SK-N-DZ (cell line): ENCODE data around the gene DNMT3A.
A peak's percentile ranks its signal among the peaks of the same experiment; 100 is the strongest.

ENCODE experiments used
- DNase-seq: peaks from one replicate; pipeline ENCODE4 v3.0.0-alpha.2; 2015; ENCODE audit warnings: low spot score

The DNMT3A gene

DNA sequence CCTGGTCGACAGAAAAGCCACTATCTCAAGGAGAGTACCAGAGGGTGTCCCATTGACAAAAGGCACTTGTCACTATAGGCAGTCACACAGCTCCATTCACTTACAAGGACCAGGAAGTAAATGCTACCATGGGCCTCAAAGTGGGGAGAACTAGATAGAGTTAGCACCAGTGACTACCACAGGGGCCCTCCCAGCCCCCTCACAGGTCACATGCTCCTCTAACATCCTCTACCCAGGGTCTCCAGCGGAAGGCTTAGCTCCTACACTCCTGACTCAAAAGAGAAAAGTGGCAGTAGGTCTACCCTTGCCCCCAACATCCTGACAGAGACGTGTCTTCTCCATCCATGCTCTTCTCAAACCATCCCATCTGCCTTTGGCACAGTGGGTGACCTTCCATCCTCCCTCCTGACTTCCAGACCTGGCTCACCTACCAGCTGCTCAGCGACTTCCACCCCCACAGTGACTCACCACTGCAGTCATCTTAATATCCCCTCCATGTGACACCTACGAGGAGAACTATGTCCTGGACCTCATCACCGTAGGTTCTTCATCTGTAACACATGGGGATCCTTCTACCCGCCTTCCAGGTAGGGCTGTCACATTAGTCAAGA lies 5.6 kb upstream of the DNMT3A start:
- DNase-seq: no peak

DNA sequence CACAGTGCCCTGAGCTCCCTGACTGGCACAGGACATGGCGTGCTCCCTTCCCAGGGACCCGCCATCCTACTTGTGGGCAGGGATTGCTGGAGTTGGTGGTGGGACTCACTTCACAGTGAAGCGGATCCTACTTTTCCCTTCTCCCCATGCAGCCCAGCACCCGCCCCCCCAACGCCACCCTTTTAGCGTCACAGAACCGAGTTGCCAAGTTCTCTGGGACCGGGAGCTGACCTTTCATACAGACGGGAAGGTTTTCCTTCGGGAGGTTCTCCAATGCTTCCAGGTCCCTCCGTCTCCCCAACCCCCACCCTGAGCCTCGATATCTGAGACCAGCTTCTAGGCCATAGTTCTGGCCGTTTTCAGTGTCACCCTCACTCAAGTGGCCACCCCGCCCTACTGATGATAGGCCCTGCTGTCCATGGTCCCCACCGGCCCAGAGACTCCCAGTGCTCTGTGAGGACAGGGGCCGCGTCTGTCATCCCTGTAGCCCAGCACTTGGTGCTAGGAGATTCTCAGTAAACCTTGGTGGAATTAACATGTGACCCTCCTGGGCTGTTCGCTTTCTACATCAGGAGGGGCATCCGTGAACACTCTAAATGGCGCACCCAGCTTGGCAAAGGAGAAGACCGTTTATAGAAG lies 1.6 kb upstream of the DNMT3A start:
- no peak for DNase-seq

DNA sequence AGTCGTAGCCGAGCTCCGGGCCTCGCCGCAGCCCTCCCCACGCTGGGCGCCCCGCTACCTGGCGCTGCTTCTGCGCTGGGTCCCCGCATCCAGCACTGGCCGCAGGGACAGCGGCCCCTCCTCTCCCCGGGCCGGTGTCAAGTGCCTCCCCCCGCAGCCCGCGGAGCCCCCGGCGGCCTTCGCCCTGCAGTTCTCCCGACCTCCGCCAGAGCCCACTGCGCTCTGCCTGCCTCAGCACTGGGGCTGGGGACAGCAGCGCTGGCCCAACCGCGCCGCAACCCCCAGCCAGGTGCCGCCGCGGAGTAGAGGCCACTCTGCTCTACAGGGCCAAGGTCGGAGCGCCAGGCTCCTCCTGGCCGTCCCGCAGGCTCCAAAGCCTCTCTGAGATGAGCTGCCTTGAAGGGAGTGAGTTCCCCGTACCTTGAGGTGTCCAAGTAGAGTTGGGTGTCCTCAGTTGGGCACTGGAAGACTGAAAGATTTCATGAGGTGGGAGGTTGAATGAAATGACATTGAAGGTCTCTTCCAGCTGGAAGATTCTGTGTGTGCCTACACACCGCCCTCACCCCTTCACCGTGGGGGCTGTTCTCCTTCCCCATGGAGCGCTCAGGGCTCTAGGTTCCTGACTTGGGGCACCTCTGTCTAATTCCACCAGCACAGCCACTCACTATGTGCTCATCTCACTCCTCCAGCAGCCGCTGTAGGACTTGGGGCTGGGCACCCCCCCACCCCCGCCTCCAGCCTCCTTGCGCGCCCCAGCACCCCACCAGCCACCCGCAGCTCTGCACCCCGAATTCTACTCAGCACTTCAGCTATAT lies 854 bp upstream of the DNMT3A start:
- DNase-seq: peak; percentile 81

DNA sequence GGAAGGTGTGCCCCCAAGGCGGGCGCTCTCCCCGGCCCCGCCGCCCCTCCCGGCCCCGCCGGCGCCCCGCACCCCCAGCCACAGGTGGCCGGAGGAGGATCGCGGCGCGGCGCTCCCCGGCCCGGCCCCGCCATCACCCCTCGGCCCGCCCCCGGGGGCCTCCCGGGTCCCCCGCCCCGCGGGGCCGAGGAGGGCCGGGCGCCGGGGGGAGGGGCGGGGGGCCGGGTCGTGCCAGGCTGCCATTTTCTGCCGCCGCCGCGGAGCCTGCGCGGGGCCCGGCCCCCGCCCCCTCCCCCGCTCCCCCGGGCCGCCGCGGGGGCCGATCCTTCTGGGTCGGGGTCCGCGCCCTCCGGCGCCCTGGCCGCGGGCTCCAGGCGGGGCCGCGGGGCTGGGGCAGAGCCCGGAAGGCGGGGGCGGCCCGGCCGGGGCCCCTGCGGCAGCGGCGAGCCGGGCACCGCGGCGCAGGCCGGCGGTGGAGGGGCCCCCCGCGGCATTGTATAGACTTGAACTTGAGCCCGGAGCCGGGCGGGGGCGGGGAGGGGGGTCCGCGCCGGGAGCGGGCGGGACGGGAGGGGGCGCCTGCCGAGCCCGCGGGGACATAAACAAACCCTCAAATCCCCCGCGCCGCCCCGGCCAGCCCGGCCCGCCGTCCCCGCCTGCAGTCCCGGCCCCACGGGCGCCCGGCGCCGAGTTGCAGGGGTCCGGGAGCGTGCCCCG lies 556 bp downstream of the DNMT3A start:
- no peak for DNase-seq

DNA sequence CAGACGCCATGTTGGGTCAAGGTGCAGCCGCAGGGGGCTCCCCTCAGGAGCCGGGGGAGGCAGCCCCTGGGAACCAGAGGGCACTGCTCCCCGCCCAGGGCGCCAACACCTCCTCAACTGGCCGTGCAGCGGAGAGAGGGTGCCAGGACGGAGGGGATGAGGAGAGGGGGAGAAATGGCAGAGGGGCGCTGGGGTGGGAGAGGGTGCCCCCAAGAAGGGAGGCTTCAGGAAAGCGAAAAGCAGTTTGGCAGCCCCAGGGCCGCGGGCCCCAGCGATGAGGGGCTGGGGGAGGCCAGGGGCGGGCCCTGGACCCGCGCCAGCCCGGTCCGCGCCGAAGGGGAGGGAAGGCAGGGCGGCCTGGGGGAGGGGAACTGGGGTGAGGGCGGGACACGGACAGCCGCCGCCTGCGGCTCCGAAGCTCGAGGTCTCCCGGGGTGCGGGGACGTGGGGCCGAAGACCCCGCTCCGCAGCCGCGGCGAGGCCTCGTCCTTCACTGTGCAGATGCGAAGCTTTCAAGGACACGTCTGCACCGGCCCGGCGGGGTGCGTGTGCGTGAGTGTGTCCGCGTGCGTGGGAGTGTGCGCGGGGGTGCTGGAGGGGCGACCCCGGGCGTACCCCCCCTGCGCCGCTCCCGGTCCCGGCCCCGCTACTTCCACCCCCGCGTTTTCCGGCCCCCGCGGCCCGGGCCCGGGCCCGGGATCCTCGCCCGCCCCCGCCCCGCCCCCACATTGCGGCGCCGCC lies 1.4 kb downstream of the DNMT3A start:
- DNase-seq: no peak

DNA sequence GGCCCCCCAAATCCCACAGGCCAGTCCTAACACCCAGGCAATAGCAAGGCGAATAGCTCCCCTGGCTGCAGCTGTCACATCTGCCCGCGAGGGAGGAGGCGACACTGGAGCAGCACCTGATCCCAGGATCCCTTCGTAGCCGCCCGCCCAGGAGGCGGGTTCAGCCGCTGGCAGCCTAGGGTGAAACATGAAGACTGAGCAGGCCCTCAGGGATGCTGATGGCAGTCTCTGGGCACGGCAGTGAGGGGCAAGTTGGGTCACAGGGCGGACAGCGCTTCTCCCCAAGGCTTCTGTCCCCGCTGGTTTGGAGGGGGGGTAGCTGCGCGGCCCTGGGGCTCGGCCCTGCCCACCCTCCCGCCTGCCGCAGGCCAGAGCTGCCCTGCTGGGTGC lies 1.9 kb downstream of the DNMT3A start:
- DNase-seq: no peak

GRCh38 chr2:25339211-25339674 lies 2.5 kb downstream of the DNMT3A start:
- no peak for DNase-seq

DNA sequence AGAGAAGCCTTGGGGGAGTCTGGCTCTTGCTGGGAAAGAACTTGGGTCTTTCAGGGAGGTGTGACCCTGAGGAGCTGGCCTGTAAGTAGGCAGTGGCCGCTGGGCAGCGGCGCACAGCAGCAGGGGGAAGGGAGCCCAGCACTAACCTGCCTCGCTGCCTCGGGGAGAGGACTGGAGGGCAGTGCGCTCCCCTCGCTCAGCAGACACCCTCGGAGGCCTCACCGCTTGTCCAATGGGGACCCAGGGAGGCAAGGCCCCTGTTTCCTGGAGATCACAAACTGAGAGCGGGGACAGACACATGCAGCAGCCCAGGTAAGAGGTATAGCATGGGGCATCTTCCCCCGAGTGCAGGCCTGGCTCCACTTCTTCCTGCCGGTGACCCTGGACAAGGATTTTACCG lies 3.3 kb downstream of the DNMT3A start:
- no peak for DNase-seq

GRCh38 chr2:25337891-25338290 lies 3.8 kb downstream of the DNMT3A start:
- DNase-seq: no peak

DNA sequence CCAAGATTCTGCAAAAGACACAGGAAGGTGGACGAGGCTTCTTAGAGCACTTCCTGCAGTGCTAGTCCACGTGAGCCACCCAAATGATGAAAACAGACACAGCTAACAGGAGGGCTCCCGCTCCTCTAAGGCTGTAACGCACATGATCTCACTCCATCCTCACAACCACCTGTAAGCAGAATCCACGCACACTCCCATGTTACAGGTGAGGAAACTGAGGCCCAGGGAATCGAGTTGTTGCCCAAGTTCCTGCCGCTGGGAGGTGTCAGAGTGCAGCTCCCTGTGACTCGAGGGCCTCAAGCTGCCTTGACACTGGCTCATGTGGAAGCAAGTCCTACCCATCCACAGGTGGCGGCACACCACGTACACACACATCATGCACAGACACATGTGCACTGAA lies 4.4 kb downstream of the DNMT3A start:
- DNase-seq: no peak

GRCh38 chr2:25336383-25336841 lies 5.3 kb downstream of the DNMT3A start:
- no peak for DNase-seq

DNA sequence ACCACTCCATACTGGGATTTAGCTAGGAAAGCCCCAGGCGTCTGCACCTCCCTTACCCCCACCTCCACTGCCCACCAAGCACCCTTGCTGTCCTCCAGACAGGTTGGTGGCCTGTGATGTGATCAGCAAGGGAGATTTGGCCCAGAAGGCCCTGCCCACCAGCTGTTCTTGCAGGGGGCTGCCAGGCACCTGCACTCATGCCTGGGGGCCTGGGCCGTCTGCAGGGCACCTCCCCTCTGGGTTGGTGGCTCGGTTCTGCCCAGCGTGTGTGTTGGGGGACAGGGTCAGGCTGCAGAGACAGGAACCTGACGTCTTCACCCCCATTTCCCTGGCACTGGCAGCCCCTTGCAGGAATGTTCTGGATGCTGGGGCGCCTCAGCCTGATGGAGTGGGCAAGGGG lies 5.8 kb downstream of the DNMT3A start:
- DNase-seq: no peak

DNA sequence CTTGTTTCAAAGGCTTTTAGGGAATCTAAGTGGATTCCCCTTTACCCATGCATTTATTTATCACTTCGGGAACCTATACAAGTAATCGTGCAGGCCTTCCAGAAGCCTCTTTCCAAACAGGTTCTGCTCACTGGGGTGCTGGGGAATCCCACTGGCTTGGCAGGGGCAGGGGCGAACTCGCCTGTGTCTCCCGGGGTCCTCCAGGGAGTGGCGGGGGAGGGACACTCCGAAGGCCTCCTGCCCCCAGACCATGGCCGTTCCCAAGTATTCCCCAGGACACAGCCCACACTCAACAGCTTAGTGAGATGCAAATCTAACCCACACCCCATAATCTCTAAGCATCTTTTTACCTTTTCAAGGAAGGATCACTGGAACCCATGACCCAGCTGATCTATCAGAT lies 6.5 kb downstream of the DNMT3A start:
- no peak for DNase-seq

DNA sequence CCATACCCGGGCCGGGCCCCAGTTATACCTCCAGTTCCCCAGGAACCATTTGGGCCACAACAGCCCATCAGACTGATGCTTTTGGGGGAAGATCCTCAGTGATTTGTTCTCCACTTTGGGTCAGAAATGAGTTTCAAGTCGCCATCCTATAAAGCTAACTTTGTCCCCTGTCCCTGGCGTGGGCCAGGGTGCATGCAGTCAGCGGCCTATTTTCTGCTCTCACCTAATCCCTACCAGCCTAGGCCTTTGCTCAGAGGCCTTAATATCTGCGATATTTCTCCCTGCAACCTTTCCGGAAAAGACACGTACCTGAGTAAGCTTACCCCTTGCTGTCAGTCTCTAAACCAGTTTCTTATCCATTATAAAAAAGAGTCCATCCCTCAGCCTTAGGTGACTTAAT lies 7.2 kb downstream of the DNMT3A start:
- no peak for DNase-seq

GRCh38 chr2:25333981-25334380 lies 7.7 kb downstream of the DNMT3A start:
- DNase-seq: no peak

DNA sequence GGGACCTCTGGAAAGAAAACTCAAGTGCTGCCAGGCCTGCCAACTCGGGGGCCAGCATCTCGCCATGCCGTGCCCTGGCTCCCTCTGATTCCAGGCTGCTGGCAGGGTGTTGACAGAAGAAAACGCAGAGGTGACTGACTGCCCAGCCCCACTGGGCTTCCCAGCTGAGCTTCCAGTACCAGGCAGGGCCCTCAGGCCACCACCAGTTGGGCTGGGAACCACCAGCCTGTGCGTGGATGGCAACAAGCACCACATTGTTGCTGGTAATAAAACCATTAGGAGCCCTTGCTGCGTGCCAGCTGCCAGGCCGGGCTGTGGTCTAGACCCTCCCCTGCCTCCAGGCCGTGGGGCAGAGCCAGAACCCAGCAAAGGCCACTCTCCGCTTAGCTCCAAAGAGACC lies 9.2 kb downstream of the DNMT3A start:
- no peak for DNase-seq

- DNase-seq: no peak
Observed at GRCh38 chr2:25331686-25332365, 9.9 kb downstream of the DNMT3A start.

GRCh38 chr2:25330937-25331336 lies 10.8 kb downstream of the DNMT3A start:
- no peak for DNase-seq

GRCh38 chr2:25330273-25330672 lies 11.5 kb downstream of the DNMT3A start:
- no peak for DNase-seq

DNA sequence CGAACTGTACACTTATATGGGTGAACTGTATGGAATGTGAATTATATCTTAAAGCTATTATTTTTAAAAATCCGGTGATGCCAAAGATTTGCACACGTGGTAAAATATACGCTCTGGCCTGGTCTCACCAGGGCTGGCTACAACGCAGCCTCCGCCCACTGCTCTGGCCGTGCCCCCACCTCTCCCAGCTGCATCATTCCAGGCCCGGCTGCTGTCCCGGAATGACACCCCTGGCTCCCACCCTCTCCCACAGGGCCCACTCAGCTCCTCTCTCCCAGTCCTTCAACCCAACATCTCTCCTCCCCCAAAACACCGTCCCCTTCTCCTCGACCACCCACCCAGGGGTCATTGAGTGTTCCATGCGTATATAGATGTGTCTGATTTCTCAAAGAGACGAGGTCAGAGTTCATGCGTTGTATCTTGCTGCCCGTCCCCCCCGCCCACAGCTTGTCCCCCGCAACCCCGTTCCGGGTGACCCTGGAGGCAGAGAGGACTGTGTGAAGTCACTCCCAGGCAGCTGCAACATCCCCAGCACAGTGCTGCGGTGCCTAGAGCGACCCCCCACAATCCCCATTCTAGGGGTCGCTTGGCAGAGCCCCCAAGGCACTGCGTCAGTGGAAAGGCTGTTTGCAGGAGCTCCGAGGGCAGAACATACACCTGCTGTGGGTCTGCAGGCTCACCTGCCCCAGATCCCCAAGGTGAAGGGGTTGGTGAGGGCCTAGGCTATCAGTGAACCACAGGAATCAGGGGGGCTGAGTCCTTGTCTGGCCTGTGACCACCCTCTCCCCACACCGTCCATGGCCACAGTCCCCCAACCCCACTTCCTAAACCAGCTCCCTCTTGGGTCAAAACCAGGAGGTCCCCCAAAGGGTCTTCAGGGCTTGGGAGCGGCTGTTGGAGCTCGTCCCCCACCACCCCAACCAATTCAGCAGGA lies 13.3 kb downstream of the DNMT3A start:
- no peak for DNase-seq
